PC-9 (cell line): ENCODE measurements around the gene ERG. TPM values are rescaled to one million over a fixed set of nuclear protein-coding genes. Genes with fewer than 3 reads are reported as not detected.

ENCODE experiments used
- BruUV-seq: library from RNA; stranded (reverse); fragments of 400-500 nt; replicated peaks from 2 replicates; lab custom pipeline; 2021; lab: Mats Ljungman, UMichigan
- CTCF ChIA-PET: fragments of 300-600 bp; sonication (Branson Sonifier 250); formaldehyde crosslinking; loops from one replicate; lab custom pipeline; 2022; ENCODE audit warnings: antibody characterized with exemption; lab: Charles Lee
- POLR2A ChIA-PET: fragments of 300-600 bp; sonication (Branson Sonifier 250); formaldehyde crosslinking; loops from one replicate; lab custom pipeline; 2022; ENCODE audit warnings: antibody characterized with exemption; ENCODE audit not compliant: unreplicated experiment; lab: Charles Lee
- DNase-seq, 2 experiments: peaks; one replicate each; pipeline versions ENCODE4 v3.0.0 to v3.0.0-alpha.2; 2015 to 2022; ENCODE audit warnings: mixed read lengths in 1 of 2
- H2AFZ ChIP-seq: fragments of 200-600 bp; sonication (generic); 2 replicates; pipeline ENCODE4 v1.8.1; 2017; ENCODE audit warnings: antibody characterized with exemption
- H3F3A ChIP-seq: fragments of 200-600 bp; sonication (generic); 2 replicates; pipeline ENCODE4 v1.8.1; 2017; ENCODE audit warnings: antibody characterized with exemption, mild to moderate bottlenecking, low read depth; ENCODE audit not compliant: insufficient read depth
- H3K27ac ChIP-seq: fragments of 200-600 bp; sonication (generic); 2 replicates; pipeline ENCODE4 v1.6.1; 2016; ENCODE audit warnings: mixed run types
- H3K27me3 ChIP-seq: fragments of 200-600 bp; sonication (generic); 2 replicates; pipeline ENCODE4 v1.6.1; 2016; ENCODE audit warnings: low read depth, mixed run types; ENCODE audit not compliant: insufficient read depth
- H3K36me3 ChIP-seq: fragments of 200-600 bp; sonication (generic); 2 replicates; pipeline ENCODE4 v1.6.1; 2016; ENCODE audit warnings: low read depth, mixed run types
- H3K4me1 ChIP-seq: fragments of 200-600 bp; sonication (generic); replicated peaks from 2 replicates; pipeline ENCODE4 v1.6.1; 2016; ENCODE audit warnings: mixed run types; ENCODE audit not compliant: insufficient read depth
- H3K4me2 ChIP-seq: fragments of 200-600 bp; sonication (generic); 2 replicates; pipeline ENCODE4 v1.6.1; 2017; ENCODE audit warnings: mixed run types
- H3K4me3 ChIP-seq: fragments of 200-600 bp; sonication (generic); 2 replicates; pipeline ENCODE4 v1.6.1; 2016; ENCODE audit warnings: mixed run types
- H3K79me2 ChIP-seq: fragments of 200-600 bp; sonication (generic); 2 replicates; pipeline ENCODE4 v1.6.1; 2017; ENCODE audit warnings: low read depth, mixed run types
- H3K9me2 ChIP-seq: fragments of 200-600 bp; sonication (generic); 2 replicates; pipeline ENCODE4 v1.8.1; 2017; ENCODE audit warnings: mild to moderate bottlenecking; ENCODE audit not compliant: insufficient read depth
- H3K9me3 ChIP-seq: fragments of 200-600 bp; sonication (generic); 2 replicates; pipeline ENCODE4 v1.8.1; 2016; ENCODE audit warnings: low read depth; ENCODE audit not compliant: insufficient read depth
- H4K20me1 ChIP-seq: fragments of 200-600 bp; sonication (generic); 2 replicates; pipeline ENCODE4 v1.8.1; 2017; ENCODE audit not compliant: insufficient read depth
- EZH2 ChIP-seq: fragments of 200-600 bp; sonication (generic); IDR thresholded peaks from 2 replicates; pipeline ENCODE4 v1.8.0; 2017; ENCODE audit warnings: antibody characterized with exemption, low read depth
- intact Hi-C: fragments of 100-400 bp; cut with micrococcal nuclease; formaldehyde crosslinking; loops from one replicate; pipeline ENCODE4 v1.10.0; 2022; ENCODE audit not compliant: unreplicated experiment
- total RNA-seq: library from RNA; stranded (reverse); gene quantifications from 2 replicates; pipeline ENCODE4 v1.2.3, GENCODE V29; 2021
- TF ChIP-seq, protein P1 (sequence below): fragments of 200-600 bp; sonication (generic); conservative IDR thresholded peaks from 2 replicates; pipeline ENCODE4 v1.6.1; 2017; ENCODE audit warnings: mixed run types, antibody characterized with exemption, mild to moderate bottlenecking, moderate library complexity

Gene ERG
- total RNA-seq, 1 experiment from 2014 or later: not detected

GRCh38 chr21:38399103-38399502 is 99.2 kb downstream of the ERG start:
- ChIA-PET POLR2A (no interaction called here), CTCF (no interaction called here)
- no TSS peak for BruUV-seq
- Histone ChIP-seq H3K4me1 (no peaks in the 10 kb centered on the region), H3K9me3 (no peaks in the 10 kb centered on the region), H3K27ac (no peak overlapping the region), H3K79me2 (no peaks in the 10 kb centered on the region), H3K9me2 (no peaks in the 10 kb centered on the region), H3K4me2 (no peak overlapping the region), H3K27me3 (peaks cover 37% of the 10 kb centered on the region), H4K20me1 (no peaks in the 10 kb centered on the region), H3K4me3 (no peak overlapping the region), H3F3A (no peaks in the 10 kb centered on the region), H2AFZ (no peak overlapping the region), H3K36me3 (no peaks in the 10 kb centered on the region)
- intact Hi-C loops: no loop called here
- DNase-seq: no peak
- TF ChIP-seq EZH2: no peak
- TF ChIP-seq, protein P1, sequence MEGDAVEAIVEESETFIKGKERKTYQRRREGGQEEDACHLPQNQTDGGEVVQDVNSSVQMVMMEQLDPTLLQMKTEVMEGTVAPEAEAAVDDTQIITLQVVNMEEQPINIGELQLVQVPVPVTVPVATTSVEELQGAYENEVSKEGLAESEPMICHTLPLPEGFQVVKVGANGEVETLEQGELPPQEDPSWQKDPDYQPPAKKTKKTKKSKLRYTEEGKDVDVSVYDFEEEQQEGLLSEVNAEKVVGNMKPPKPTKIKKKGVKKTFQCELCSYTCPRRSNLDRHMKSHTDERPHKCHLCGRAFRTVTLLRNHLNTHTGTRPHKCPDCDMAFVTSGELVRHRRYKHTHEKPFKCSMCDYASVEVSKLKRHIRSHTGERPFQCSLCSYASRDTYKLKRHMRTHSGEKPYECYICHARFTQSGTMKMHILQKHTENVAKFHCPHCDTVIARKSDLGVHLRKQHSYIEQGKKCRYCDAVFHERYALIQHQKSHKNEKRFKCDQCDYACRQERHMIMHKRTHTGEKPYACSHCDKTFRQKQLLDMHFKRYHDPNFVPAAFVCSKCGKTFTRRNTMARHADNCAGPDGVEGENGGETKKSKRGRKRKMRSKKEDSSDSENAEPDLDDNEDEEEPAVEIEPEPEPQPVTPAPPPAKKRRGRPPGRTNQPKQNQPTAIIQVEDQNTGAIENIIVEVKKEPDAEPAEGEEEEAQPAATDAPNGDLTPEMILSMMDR: no peak

DNA sequence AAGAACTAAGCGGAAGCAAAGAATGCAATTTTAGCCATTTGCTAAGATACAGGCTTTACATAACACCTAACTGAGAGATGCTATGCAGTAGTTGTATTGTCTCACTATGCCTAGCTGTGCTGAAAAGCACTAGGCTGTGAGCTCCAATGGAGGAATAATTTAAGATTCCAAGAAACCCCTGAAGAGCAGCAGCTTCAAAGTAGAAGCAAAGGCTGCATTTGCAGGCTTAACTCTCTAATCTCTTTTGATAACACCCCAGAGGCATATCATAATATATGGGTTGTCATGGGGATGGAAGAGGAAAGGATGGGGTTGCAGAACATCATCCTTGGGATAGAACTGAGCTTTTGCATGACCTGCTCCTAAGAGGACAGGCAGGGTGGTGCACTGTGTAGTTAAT is 102.0 kb downstream of the ERG start:
- H3K79me2 ChIP-seq: no peaks in the 10 kb centered on the region
- H2AFZ ChIP-seq: no peak overlapping the region
- no peak for DNase-seq
- intact Hi-C loops: no loop called here
- no peaks in the 10 kb centered on the region for H3K4me1 ChIP-seq
- TF ChIP-seq, protein P1: no peak
- TF ChIP-seq EZH2: no peak
- peaks cover 27% of the 10 kb centered on the region for H3K27me3 ChIP-seq
- no peaks in the 10 kb centered on the region for H3K36me3 ChIP-seq
- no peak overlapping the region for H3K4me3 ChIP-seq
- BruUV-seq: no TSS peak
- no peaks in the 10 kb centered on the region for H3K9me3 ChIP-seq
- H3K9me2 ChIP-seq: no peaks in the 10 kb centered on the region
- H4K20me1 ChIP-seq: no peaks in the 10 kb centered on the region
- H3K4me2 ChIP-seq: no peak overlapping the region
- POLR2A ChIA-PET: no interaction called here
- no peaks in the 10 kb centered on the region for H3F3A ChIP-seq
- H3K27ac ChIP-seq: no peak overlapping the region
- CTCF ChIA-PET: no interaction called here

DNA sequence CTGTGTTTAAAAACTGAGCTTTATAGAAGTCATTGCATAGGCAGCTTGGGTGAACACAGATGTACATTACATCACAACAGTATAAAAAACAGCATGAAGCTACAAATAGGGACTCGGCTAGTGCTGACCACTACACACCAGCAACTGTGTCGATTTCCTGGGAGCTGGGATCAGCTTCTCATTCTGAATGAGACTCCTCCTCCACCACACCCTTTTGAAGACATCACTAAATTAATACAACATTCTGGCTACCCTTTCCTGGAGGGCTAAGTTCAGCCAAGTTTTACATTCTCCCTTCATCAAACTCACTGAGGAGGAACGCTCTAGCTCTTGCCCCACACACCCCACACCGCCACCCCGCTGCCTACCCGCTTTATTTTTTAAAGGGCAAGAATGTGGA is 102.7 kb downstream of the ERG start:
- no peaks in the 10 kb centered on the region for H4K20me1 ChIP-seq
- no peaks in the 10 kb centered on the region for H3K79me2 ChIP-seq
- H3F3A ChIP-seq: no peaks in the 10 kb centered on the region
- no peaks in the 10 kb centered on the region for H3K4me1 ChIP-seq
- ChIA-PET CTCF (no interaction called here), POLR2A (no interaction called here)
- no peak for TF ChIP-seq EZH2
- TF ChIP-seq, protein P1: no peak
- no peak overlapping the region for H3K4me2 ChIP-seq
- no peak overlapping the region for H2AFZ ChIP-seq
- no TSS peak for BruUV-seq
- intact Hi-C loops: no loop called here
- H3K9me2 ChIP-seq: no peaks in the 10 kb centered on the region
- no peak overlapping the region for H3K27ac ChIP-seq
- no peak overlapping the region for H3K4me3 ChIP-seq
- no peaks in the 10 kb centered on the region for H3K9me3 ChIP-seq
- H3K36me3 ChIP-seq: no peaks in the 10 kb centered on the region
- peaks cover 19% of the 10 kb centered on the region for H3K27me3 ChIP-seq
- DNase-seq: no peak
